Prostate gland (tissue), 2 donors: ENCODE measurements around the gene PCDH1.

ENCODE experiments used
- CTCF ChIP-seq, 4 experiments: fragments of 200-600 bp in 2 of 4; fragments of 450-650 bp in 2 of 4; sonication (generic) in 2 of 4; IDR thresholded peaks; 1 replicate in 3 of 4; 2 replicates in 1 of 4; pipeline ENCODE4 v1.5.1; 2016 to 2019; ENCODE audit warnings: antibody characterized with exemption in 4 of 4, mild to moderate bottlenecking in 2 of 4, moderate library complexity in 2 of 4
- POLR2A ChIP-seq: fragments of 450-650 bp; IDR thresholded peaks from one replicate; pipeline ENCODE4 v1.6.1; 2016; ENCODE audit warnings: antibody characterized with exemption, mild to moderate bottlenecking
- POLR2AphosphoS5 ChIP-seq: sonication (generic); formaldehyde crosslinking; IDR thresholded peaks from one replicate; pipeline ENCODE4 v1.6.1; 2017; ENCODE audit warnings: antibody characterized with exemption

GRCh38 chr5:141878186-141878710 lies at the start of gene PCDH1:
- TF ChIP-seq CTCF (IDR thresholded peaks at IDR 0.05) (no peak), POLR2A (peak; percentile 42), POLR2AphosphoS5 (no peak)
